H1 (cell line): ENCODE measurements around the gene SLC9A3. TPM values are rescaled to one million over a fixed set of nuclear protein-coding genes. Genes with fewer than 3 reads are reported as not detected.

ENCODE experiments used
- CTCF ChIA-PET: fragments of 300-600 bp; sonication (Branson Sonifier 250); formaldehyde crosslinking; loops from one replicate; lab custom pipeline; 2021; ENCODE audit not compliant: partially characterized antibody; lab: Charles Lee
- POLR2A ChIA-PET: fragments of 300-600 bp; sonication (Branson Sonifier 250); formaldehyde crosslinking; loops from one replicate; lab custom pipeline; 2021; ENCODE audit warnings: inconsistent platforms; ENCODE audit not compliant: partially characterized antibody; lab: Charles Lee
- DNase-seq, 2 experiments: peaks; one replicate each; pipeline versions ENCODE4 v3.0.0 to v3.0.0-alpha.2; 2010 to 2022; ENCODE audit warnings: low spot score in 2 of 2, low read depth in 1 of 2, mixed read lengths in 1 of 2
- FAIRE-seq: peaks from 2 replicates; lab custom pipeline; 2011; peaks lifted over from hg19 to GRCh38; lab: Jason Lieb, UNC
- H2AFZ ChIP-seq: 2 replicates; pipeline ENCODE4 v1.8.1; 2012; ENCODE audit warnings: low read length, inconsistent platforms
- H2AK5ac ChIP-seq: 2 replicates; pipeline ENCODE4 v1.6.1; 2013; ENCODE audit warnings: low read depth, low read length
- H2BK120ac ChIP-seq: replicated peaks from 2 replicates; pipeline ENCODE3; 2013; ENCODE audit warnings: low read depth, low read length, inconsistent platforms
- H2BK12ac ChIP-seq: 2 replicates; pipeline ENCODE4 v1.6.1; 2013; ENCODE audit warnings: low read depth, low read length
- H2BK15ac ChIP-seq: 2 replicates; pipeline ENCODE4 v1.6.1; 2013; ENCODE audit warnings: low read length
- H2BK20ac ChIP-seq: 2 replicates; pipeline ENCODE4 v1.6.1; 2013; ENCODE audit warnings: low read length
- H2BK5ac ChIP-seq: 2 replicates; pipeline ENCODE4 v1.6.1; 2013; ENCODE audit warnings: low read depth, low read length
- H3K14ac ChIP-seq: 2 replicates; pipeline ENCODE4 v1.6.1; 2013; ENCODE audit warnings: inconsistent platforms; ENCODE audit not compliant: insufficient read length
- H3K18ac ChIP-seq: 2 replicates; pipeline ENCODE4 v1.6.1; 2013; ENCODE audit warnings: low read length; ENCODE audit errors: extremely low read depth
- H3K23ac ChIP-seq: 2 replicates; pipeline ENCODE4 v1.6.1; 2013; ENCODE audit warnings: inconsistent platforms; ENCODE audit not compliant: insufficient read length
- H3K23me2 ChIP-seq: 2 replicates; pipeline ENCODE4 v1.6.1; 2013; ENCODE audit warnings: low read depth, low read length
- H3K27ac ChIP-seq: 2 replicates; pipeline ENCODE4 v1.6.1; 2011; ENCODE audit warnings: low read depth, low read length, inconsistent platforms
- H3K27me3 ChIP-seq, 4 experiments: replicated peaks in 1 of 4; 1 replicate in 1 of 4; 2 replicates in 3 of 4; pipeline versions ENCODE4 v1.6.1 to v1.8.1; 2011 to 2013; ENCODE audit warnings: low read length in 3 of 4, mild to moderate bottlenecking in 3 of 4, inconsistent platforms in 2 of 4, mixed read lengths in 2 of 4, moderate library complexity in 1 of 4; ENCODE audit not compliant: control insufficient read depth in 3 of 4, insufficient read depth in 3 of 4; ENCODE audit errors: extremely low read depth in 1 of 4
- H3K36me3 ChIP-seq, 4 experiments: 2 replicates each; pipeline versions ENCODE4 v1.6.1 to v1.8.1; 2011 to 2013; ENCODE audit warnings: mild to moderate bottlenecking in 4 of 4, low read length in 3 of 4, moderate library complexity in 2 of 4, control low read depth in 1 of 4, inconsistent platforms in 1 of 4; ENCODE audit not compliant: insufficient read depth in 4 of 4, control insufficient read depth in 2 of 4
- H3K4ac ChIP-seq: replicated peaks from 2 replicates; pipeline ENCODE3; 2013; ENCODE audit warnings: low read length, low read depth, mixed read lengths, inconsistent platforms; ENCODE audit not compliant: insufficient read length
- H3K4me1 ChIP-seq, 4 experiments: replicated peaks in 1 of 4; 1 replicate in 1 of 4; 2 replicates in 3 of 4; pipeline versions ENCODE4 v1.6.1 to v1.8.1; 2011 to 2013; ENCODE audit warnings: low read length in 3 of 4, inconsistent platforms in 2 of 4, mixed read lengths in 1 of 4; ENCODE audit not compliant: insufficient read depth in 4 of 4, control insufficient read depth in 3 of 4
- H3K4me2 ChIP-seq, 2 experiments: 2 replicates each; pipeline versions ENCODE4 v1.6.1 to v1.8.1; 2011 to 2013; ENCODE audit warnings: low read depth in 2 of 2, low read length in 2 of 2, control low read depth in 1 of 2, inconsistent platforms in 1 of 2, mild to moderate bottlenecking in 1 of 2; ENCODE audit not compliant: insufficient read depth in 1 of 2
- H3K4me3 ChIP-seq, 4 experiments: fragments of 200-600, 300-600 bp in 1 of 4; sonication (generic), shearing (Covaris generic), sonication (Bioruptor Twin) in 1 of 4; 2 replicates each; pipeline versions ENCODE4 v1.5.1 to v1.8.1; 2011 to 2016; ENCODE audit warnings: low read length in 4 of 4, low read depth in 3 of 4, control low read depth in 2 of 4, inconsistent platforms in 2 of 4, mild to moderate bottlenecking in 2 of 4, mixed read lengths in 1 of 4, moderate library complexity in 1 of 4; ENCODE audit not compliant: insufficient read depth in 2 of 4; ENCODE audit errors: extremely low read depth in 1 of 4
- H3K56ac ChIP-seq: replicated peaks from 2 replicates; pipeline ENCODE3; 2013; ENCODE audit warnings: low read depth, mild to moderate bottlenecking, mixed read lengths, low read length, inconsistent platforms; ENCODE audit not compliant: insufficient read length
- H3K79me1 ChIP-seq: 2 replicates; pipeline ENCODE4 v1.6.1; 2013; ENCODE audit warnings: low read depth, low read length, control low read depth
- H3K79me2 ChIP-seq, 2 experiments: 2 replicates each; pipeline versions ENCODE4 v1.6.1 to v1.8.1; 2012 to 2013; ENCODE audit warnings: low read length in 2 of 2, mild to moderate bottlenecking in 2 of 2, inconsistent platforms in 1 of 2; ENCODE audit not compliant: insufficient read depth in 2 of 2, control insufficient read depth in 1 of 2
- H3K9ac ChIP-seq, 4 experiments: replicated peaks in 1 of 4; 1 replicate in 1 of 4; 2 replicates in 3 of 4; pipeline versions ENCODE4 v1.6.1 to v1.8.1; 2011 to 2013; ENCODE audit warnings: low read depth in 3 of 4, low read length in 3 of 4, control low read depth in 2 of 4, mild to moderate bottlenecking in 2 of 4, moderate library complexity in 2 of 4, inconsistent platforms in 1 of 4; ENCODE audit errors: extremely low read depth in 1 of 4
- H3K9me3 ChIP-seq, 2 experiments: 2 replicates each; pipeline versions ENCODE4 v1.6.1 to v1.8.1; 2012 to 2013; ENCODE audit warnings: mild to moderate bottlenecking in 2 of 2, moderate library complexity in 2 of 2, control low read depth in 1 of 2, inconsistent platforms in 1 of 2, low read depth in 1 of 2, low read length in 1 of 2, mixed read lengths in 1 of 2; ENCODE audit not compliant: insufficient read depth in 2 of 2
- H4K20me1 ChIP-seq, 2 experiments: replicated peaks in 1 of 2; 2 replicates each; pipeline versions ENCODE3 to v1.8.1; 2011 to 2013; ENCODE audit warnings: inconsistent platforms in 2 of 2, low read length in 2 of 2, mild to moderate bottlenecking in 1 of 2; ENCODE audit not compliant: insufficient read depth in 2 of 2, control insufficient read depth in 1 of 2
- H4K5ac ChIP-seq: 2 replicates; pipeline ENCODE4 v1.6.1; 2013; ENCODE audit warnings: low read length, low read depth, mixed read lengths, inconsistent platforms; ENCODE audit not compliant: insufficient read length
- H4K8ac ChIP-seq: 2 replicates; pipeline ENCODE4 v1.8.0; 2013; ENCODE audit warnings: mild to moderate bottlenecking, moderate library complexity, low read length, inconsistent platforms; ENCODE audit not compliant: insufficient read depth; ENCODE audit errors: extremely low read depth
- H4K91ac ChIP-seq: replicated peaks from 2 replicates; pipeline ENCODE3; 2013; ENCODE audit warnings: low read length, mixed read lengths, inconsistent platforms; ENCODE audit not compliant: insufficient read length
- JUND ChIP-seq: IDR thresholded peaks from 2 replicates; pipeline ENCODE4 v1.6.1; 2011; ENCODE audit warnings: mild to moderate bottlenecking, improper control_type of control experiment, low read length
- RXRA ChIP-seq: IDR thresholded peaks from 2 replicates; pipeline ENCODE4 v1.6.1; 2011; ENCODE audit warnings: low read depth, mild to moderate bottlenecking, low read length, moderate library complexity; ENCODE audit not compliant: insufficient read depth
- SIX5 ChIP-seq: IDR thresholded peaks from 2 replicates; pipeline ENCODE4 v1.6.1; 2011; ENCODE audit warnings: mild to moderate bottlenecking, low read depth, low read length
- WGBS, 2 experiments: shearing (Covaris generic) in 1 of 2; methylation state at CpG; one replicate each; pipeline versions ENCODE4 v1.1.6 to v1.1.7; 2013 to 2015; ENCODE audit warnings: low lambda C conversion rate in 2 of 2, mixed read lengths in 2 of 2, inconsistent platforms in 1 of 2, low coverage in 1 of 2, missing lambda C conversion rate in 1 of 2; ENCODE audit not compliant: insufficient replicate concordance in 2 of 2, insufficient coverage in 1 of 2, insufficient read length in 1 of 2; ENCODE audit errors: extremely low coverage in 1 of 2, missing lambda C conversion rate in 1 of 2; 5-methylcytosine and 5-hydroxymethylcytosine counted together
- polyA plus RNA-seq, 7 experiments: library from polyadenylated mRNA; depleted of rRNA in 3 of 7; stranded (reverse) in 5 of 7; unstranded in 2 of 7; fragments of >200 nt in 5 of 7; fragments of 200-250 nt in 2 of 7; gene quantifications; 1 replicate in 5 of 7; 2 replicates in 1 of 7; 4 replicates in 1 of 7; pipeline versions ENCODE4 v1.2.1 to v1.2.3, GENCODE V29; 2011 to 2013; ENCODE audit warnings: missing spikeins in 2 of 7, mixed read lengths in 2 of 7
- total RNA-seq: library from RNA; stranded (reverse); fragmentation: NEBNext Ultra II Directional; extraction: Animal tissue kit (Norgen Biotek cat#: 25700); gene quantifications from 2 replicates; pipeline ENCODE4 v1.2.1, GENCODE V29; 2021

Gene SLC9A3
- total and polyA plus RNA-seq, 2 of the 8 experiments (the other 6 are each of a cell fraction or from before 2014, with no cell fraction given) = 0.95 to 1.0 TPM

DNA sequence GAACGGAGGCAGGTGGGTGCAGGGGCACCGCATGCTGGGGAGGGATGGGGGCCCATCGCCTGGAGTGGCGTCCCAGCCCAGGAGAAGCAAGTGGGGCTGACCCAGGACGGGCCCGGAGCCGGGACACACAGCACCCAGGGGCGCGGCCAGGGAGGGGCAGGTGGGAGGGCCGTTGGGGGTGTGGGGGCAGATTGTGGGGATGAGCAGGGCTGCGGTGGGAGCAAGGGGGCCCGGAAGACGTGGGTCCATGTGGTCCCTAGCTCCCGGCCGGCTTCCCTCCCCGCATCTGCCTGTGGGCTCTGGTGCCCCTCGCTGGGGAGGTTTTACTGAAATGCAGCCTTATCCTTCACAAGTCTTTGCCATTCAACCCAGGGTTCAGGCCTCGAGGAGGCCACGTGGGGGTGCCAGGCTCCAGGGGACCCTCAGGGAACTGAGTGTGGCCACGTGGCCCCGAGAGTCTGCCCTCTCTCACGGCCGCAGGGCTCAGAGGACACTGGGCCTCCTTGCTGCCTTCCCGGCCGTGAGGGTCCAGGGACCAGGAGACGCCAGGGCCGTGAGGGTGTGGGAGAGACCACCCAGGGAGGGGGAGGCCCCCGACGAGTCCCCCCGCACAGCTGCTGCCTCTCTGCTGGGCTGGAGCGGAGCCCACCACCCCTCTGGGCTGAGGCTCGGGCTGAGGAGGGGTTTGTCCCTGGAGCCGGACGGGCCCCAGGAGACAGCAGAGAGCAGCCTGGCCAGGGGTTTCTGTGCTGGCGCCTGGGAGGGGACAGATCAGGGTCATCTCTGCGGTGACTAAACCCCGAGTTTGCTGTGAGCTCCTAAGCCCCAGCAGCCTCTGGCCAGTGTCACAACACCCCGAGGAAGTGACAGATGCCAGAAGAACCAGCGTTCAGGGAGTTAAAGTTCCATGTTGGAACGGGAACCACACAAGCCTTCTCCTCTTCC lies 35.2 kb downstream of the SLC9A3 start:
- Histone ChIP-seq H4K5ac (no peak overlapping the region), H3K9ac (no peak overlapping the region), H2BK5ac (no peak overlapping the region), H4K20me1 (no peaks in the 10 kb centered on the region), H2AK5ac (no peak overlapping the region), H3K36me3 (no peaks in the 10 kb centered on the region), H3K18ac (no peak overlapping the region), H2BK12ac (no peak overlapping the region), H2BK15ac (no peak overlapping the region), H2BK20ac (no peak overlapping the region), H3K4me2 (no peak overlapping the region), H4K91ac (no peak overlapping the region), H3K4me3 (no peak overlapping the region), H3K79me1 (no peaks in the 10 kb centered on the region), H4K8ac (peak overlapping the region; percentile 79; the same call in 1 of the 2 replicates)
- 81% methylated on average over 25 of the region's 40 CpGs; no CpG with 5 or more reads in 1 of the 2 experiments for WGBS, 2 experiments
- no peak for DNase-seq
- TF ChIP-seq SIX5 = no peak
- TF ChIP-seq JUND = no peak
- TF ChIP-seq RXRA = no peak
- TF ChIP-seq, all 59 proteins: peak for 0
- H3K27ac ChIP-seq = no peak overlapping the region; the same call in 1 of the 2 replicates
- H3K23ac ChIP-seq = no peak overlapping the region
- H3K9me3 ChIP-seq = no peaks in the 10 kb centered on the region
- no peak overlapping the region for H3K4ac ChIP-seq
- H3K27me3 ChIP-seq = peaks cover 0 to 16% (median 0%) of the 10 kb centered on the region in 4 experiments; a peak in 3 of 7 replicates
- H3K23me2 ChIP-seq = no peaks in the 10 kb centered on the region
- H3K79me2 ChIP-seq = no peaks in the 10 kb centered on the region
- H2AFZ ChIP-seq = no peak overlapping the region
- FAIRE-seq = no peak
- ChIA-PET CTCF (no interaction called here), POLR2A (interaction anchor here (1.2 kb wide), 1 partner anchor 15 kb away, joined by 3 read pairs; no protein-coding TSS in a partner anchor)
- peaks cover 0 to 18% (median 4%) of the 10 kb centered on the region in 4 experiments; a peak in 4 of 7 replicates for H3K4me1 ChIP-seq
- H2BK120ac ChIP-seq = no peak overlapping the region
- H3K14ac ChIP-seq = no peak overlapping the region
- no peak overlapping the region for H3K56ac ChIP-seq
